GM12878 (cell line): ENCODE measurements around the gene ADCY1. TPM values are rescaled to one million over a fixed set of nuclear protein-coding genes. Genes with fewer than 3 reads are reported as not detected.
A peak's percentile ranks its signal among the peaks of the same experiment; 100 is the strongest.

Experiments used
- ATAC-seq: fragments of 200-7000 bp; cut with Tn5 transposase; 3 replicates; pipeline ENCODE4 v1.9.1; 2020; ENCODE audit warnings: mild to moderate bottlenecking, moderate library complexity
- BruUV-seq: library from RNA; stranded (reverse); fragments of 400-500 nt; replicated peaks from 2 replicates; lab custom pipeline; 2021; lab: Mats Ljungman, UMichigan
- CTCF ChIA-PET: fragments of 300-600 bp; sonication (Branson Sonifier 250); formaldehyde crosslinking; extraction: SDS; loops from one replicate; lab custom pipeline; 2021; ENCODE audit warnings: inconsistent platforms; lab: Yijun Ruan, JAX
- POLR2A ChIA-PET: fragments of 350-600 bp; formaldehyde crosslinking; extraction: SDS; loops from one replicate; lab custom pipeline; 2021; ENCODE audit warnings: inconsistent platforms; lab: Charles Lee
- RAD21 ChIA-PET: fragments of 300-600 bp; sonication (Branson Sonifier 250); formaldehyde crosslinking; loops from one replicate; lab custom pipeline; 2023; ENCODE audit warnings: antibody characterized with exemption; ENCODE audit not compliant: unreplicated experiment; lab: Charles Lee
- SMC1A ChIA-PET: fragments of 300-600 bp; sonication (Branson Sonifier 250); formaldehyde crosslinking; loops from one replicate; lab custom pipeline; 2023; ENCODE audit not compliant: unreplicated experiment, uncharacterized antibody; lab: Charles Lee
- DNase-seq: peaks from one replicate; pipeline ENCODE4 v3.0.0-alpha.2; 2011; ENCODE audit warnings: low read depth, low spot score
- FAIRE-seq: peaks from 3 replicates; lab custom pipeline; 2011; peaks lifted over from hg19 to GRCh38; lab: Jason Lieb, UNC
- H2AFZ ChIP-seq: 2 replicates; pipeline ENCODE4 v1.6.0; 2011; ENCODE audit warnings: low read depth, low read length, control low read depth; ENCODE audit not compliant: control insufficient read depth
- H3K27ac ChIP-seq: 2 replicates; pipeline ENCODE4 v1.5.1; 2011; ENCODE audit warnings: control low read depth; ENCODE audit not compliant: control insufficient read depth, insufficient read depth
- H3K27me3 ChIP-seq, 2 experiments: replicated peaks in 1 of 2; 2 replicates each; pipeline versions ENCODE4 v1.6.0 to v1.6.1; 2011; ENCODE audit warnings: low read length in 1 of 2; ENCODE audit not compliant: control insufficient read depth in 2 of 2, insufficient read depth in 2 of 2
- H3K36me3 ChIP-seq, 2 experiments: 2 replicates each; pipeline ENCODE4 v1.5.1; 2011; ENCODE audit warnings: low read length in 1 of 2; ENCODE audit not compliant: control insufficient read depth in 2 of 2, insufficient read depth in 2 of 2
- H3K4me1 ChIP-seq: 2 replicates; pipeline ENCODE4 v1.6.1; 2011; ENCODE audit warnings: mild to moderate bottlenecking, low read length, moderate library complexity, mixed read lengths; ENCODE audit not compliant: control insufficient read depth, insufficient read depth
- H3K4me2 ChIP-seq: 2 replicates; pipeline ENCODE4 v1.6.0; 2011; ENCODE audit warnings: control low read depth; ENCODE audit not compliant: control insufficient read depth, insufficient read depth
- H3K4me3 ChIP-seq: fragments of 200-600 bp; sonication (generic); 2 replicates; pipeline ENCODE4 v1.5.1; 2016
- H3K79me2 ChIP-seq: 2 replicates; pipeline ENCODE4 v1.6.0; 2011; ENCODE audit warnings: low read length; ENCODE audit not compliant: control insufficient read depth, insufficient read depth
- H3K9ac ChIP-seq: 2 replicates; pipeline ENCODE4 v1.8.0; 2011; ENCODE audit warnings: low read length, control low read depth, mixed read lengths; ENCODE audit not compliant: control insufficient read depth, insufficient read depth
- H3K9me3 ChIP-seq: replicated peaks from 3 replicates; pipeline ENCODE4 v1.5.1; 2011; ENCODE audit warnings: mild to moderate bottlenecking, low read length; ENCODE audit not compliant: control insufficient read depth, insufficient read depth
- H4K20me1 ChIP-seq: 2 replicates; pipeline ENCODE4 v1.6.0; 2011; ENCODE audit not compliant: control insufficient read depth, insufficient read depth
- GATAD2B ChIP-seq: fragments of 450-650 bp; conservative IDR thresholded peaks from 2 replicates; pipeline ENCODE4 v1.6.1; 2017; ENCODE audit warnings: low read depth, mild to moderate bottlenecking, moderate library complexity
- IKZF1 ChIP-seq: fragments of 450-650 bp; conservative IDR thresholded peaks from 2 replicates; pipeline ENCODE4 v1.6.1; 2017; ENCODE audit warnings: antibody characterized with exemption, mild to moderate bottlenecking
- NFYB ChIP-seq: IDR thresholded peaks from 2 replicates; pipeline ENCODE4 v1.6.1; 2011; ENCODE audit warnings: low read depth, mild to moderate bottlenecking, low read length, improper control_type of control experiment, moderate library complexity; ENCODE audit not compliant: insufficient read depth
- PAX5 ChIP-seq: IDR thresholded peaks from 2 replicates; pipeline ENCODE4 v1.6.1; 2011; ENCODE audit warnings: low read depth, low read length, borderline replicate concordance
- RELA ChIP-seq: fragments of 450-650 bp; IDR thresholded peaks from 2 replicates; pipeline ENCODE4 v1.8.0; 2014; ENCODE audit warnings: borderline replicate concordance; ENCODE audit not compliant: partially characterized antibody
- STAT3 ChIP-seq: IDR thresholded peaks from 2 replicates; pipeline ENCODE4 v1.6.1; 2011; ENCODE audit warnings: low read depth, low read length, improper control_type of control experiment
- SUZ12 ChIP-seq: fragments of 200-600 bp; sonication (generic); IDR thresholded peaks from one replicate; pipeline ENCODE4 v1.6.1; 2018; ENCODE audit warnings: antibody characterized with exemption, mild to moderate bottlenecking; ENCODE audit not compliant: unreplicated experiment
- TBL1XR1 ChIP-seq: IDR thresholded peaks from 2 replicates; pipeline ENCODE4 v1.6.1; 2012; ENCODE audit warnings: low read depth, low read length, improper control_type of control experiment
- WGBS: methylation state at CpG from one replicate; pipeline ENCODE4 v1.1.6; 2016; ENCODE audit warnings: low lambda C conversion rate; ENCODE audit not compliant: insufficient replicate concordance, insufficient coverage; ENCODE audit errors: missing lambda C conversion rate; 5-methylcytosine and 5-hydroxymethylcytosine counted together
- in situ Hi-C: fragments of 300-500 bp; cut with MboI; formaldehyde crosslinking; loops from 9 replicates; pipeline ENCODE4 v1.14.3; 2018; ENCODE audit warnings: mixed read lengths
- intact Hi-C: fragments of 100-400 bp; cut with micrococcal nuclease; formaldehyde crosslinking; loops from one replicate; pipeline ENCODE4 v1.14.2; 2022; ENCODE audit not compliant: unreplicated experiment
- polyA plus RNA-seq, 11 experiments: library from polyadenylated mRNA; depleted of rRNA in 4 of 11; unstranded in 6 of 11; stranded (reverse) in 5 of 11; fragments of >200 nt; fragmentation: Nextera tagmentation in 4 of 11; fragmentation: Illumina TruSeq in 1 of 11; extraction: Ambion mirVana in 4 of 11; extraction: Trizol in 1 of 11; gene quantifications; 1 replicate in 1 of 11; 2 replicates in 10 of 11; pipeline versions ENCODE4 v1.2.1 to v1.2.3, GENCODE V29; 2011 to 2016; ENCODE audit warnings: inconsistent platforms in 2 of 11, missing spikeins in 2 of 11, low read depth in 1 of 11
- total RNA-seq, 4 experiments: library from RNA; depleted of rRNA in 3 of 4; stranded (reverse); fragments of >200 nt in 3 of 4; fragmentation: Illumina TruSeq in 1 of 4; extraction: Trizol in 1 of 4; gene quantifications; 2 replicates each; pipeline versions ENCODE4 v1.2.1 to v1.2.3, GENCODE V29; 2013 to 2021
- TF ChIP-seq, protein P1 (sequence below): IDR thresholded peaks from 2 replicates; pipeline ENCODE4 v1.6.1; 2012; ENCODE audit warnings: low read length, inconsistent platforms
- TF ChIP-seq, protein P2 (sequence below): fragments of 450-650 bp; IDR thresholded peaks from 2 replicates; pipeline ENCODE4 v1.6.1; 2017; ENCODE audit warnings: mild to moderate bottlenecking, moderate library complexity
- TF ChIP-seq, protein P3 (sequence below): IDR thresholded peaks from 2 replicates; pipeline ENCODE4 v1.6.1; 2012; ENCODE audit warnings: low read depth, low read length, improper control_type of control experiment

The ADCY1 gene
- total and polyA plus RNA-seq, 10 of the 15 experiments (the other 5 are each of a cell fraction or from before 2014, with no cell fraction given): 0.13 to 1.4 (median 0.45) TPM; not detected in 1

DNA sequence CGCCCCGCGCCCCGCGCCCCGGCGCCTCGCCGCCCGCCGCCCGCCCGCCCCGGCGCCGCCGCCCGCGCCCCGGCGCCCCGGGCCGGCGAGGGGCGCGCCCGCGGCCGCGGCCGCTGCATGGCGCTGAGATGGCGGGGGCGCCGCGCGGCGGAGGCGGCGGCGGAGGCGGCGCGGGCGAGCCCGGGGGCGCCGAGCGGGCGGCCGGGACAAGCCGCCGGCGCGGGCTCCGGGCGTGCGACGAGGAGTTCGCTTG lies 174 bp downstream of the ADCY1 start:
- H2AFZ ChIP-seq: no peak overlapping the region
- in situ Hi-C loops (no loop called here), intact Hi-C loops (no loop called here)
- no peaks in the 10 kb centered on the region for H3K36me3 ChIP-seq
- TF ChIP-seq, protein P1, sequence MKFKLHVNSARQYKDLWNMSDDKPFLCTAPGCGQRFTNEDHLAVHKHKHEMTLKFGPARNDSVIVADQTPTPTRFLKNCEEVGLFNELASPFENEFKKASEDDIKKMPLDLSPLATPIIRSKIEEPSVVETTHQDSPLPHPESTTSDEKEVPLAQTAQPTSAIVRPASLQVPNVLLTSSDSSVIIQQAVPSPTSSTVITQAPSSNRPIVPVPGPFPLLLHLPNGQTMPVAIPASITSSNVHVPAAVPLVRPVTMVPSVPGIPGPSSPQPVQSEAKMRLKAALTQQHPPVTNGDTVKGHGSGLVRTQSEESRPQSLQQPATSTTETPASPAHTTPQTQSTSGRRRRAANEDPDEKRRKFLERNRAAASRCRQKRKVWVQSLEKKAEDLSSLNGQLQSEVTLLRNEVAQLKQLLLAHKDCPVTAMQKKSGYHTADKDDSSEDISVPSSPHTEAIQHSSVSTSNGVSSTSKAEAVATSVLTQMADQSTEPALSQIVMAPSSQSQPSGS: no peak
- TF ChIP-seq SUZ12 (no peak), STAT3 (no peak), NFYB (no peak), RELA (no peak), IKZF1 (no peak), GATAD2B (no peak), PAX5 (no peak), TBL1XR1 (no peak)
- TF ChIP-seq, protein P2, sequence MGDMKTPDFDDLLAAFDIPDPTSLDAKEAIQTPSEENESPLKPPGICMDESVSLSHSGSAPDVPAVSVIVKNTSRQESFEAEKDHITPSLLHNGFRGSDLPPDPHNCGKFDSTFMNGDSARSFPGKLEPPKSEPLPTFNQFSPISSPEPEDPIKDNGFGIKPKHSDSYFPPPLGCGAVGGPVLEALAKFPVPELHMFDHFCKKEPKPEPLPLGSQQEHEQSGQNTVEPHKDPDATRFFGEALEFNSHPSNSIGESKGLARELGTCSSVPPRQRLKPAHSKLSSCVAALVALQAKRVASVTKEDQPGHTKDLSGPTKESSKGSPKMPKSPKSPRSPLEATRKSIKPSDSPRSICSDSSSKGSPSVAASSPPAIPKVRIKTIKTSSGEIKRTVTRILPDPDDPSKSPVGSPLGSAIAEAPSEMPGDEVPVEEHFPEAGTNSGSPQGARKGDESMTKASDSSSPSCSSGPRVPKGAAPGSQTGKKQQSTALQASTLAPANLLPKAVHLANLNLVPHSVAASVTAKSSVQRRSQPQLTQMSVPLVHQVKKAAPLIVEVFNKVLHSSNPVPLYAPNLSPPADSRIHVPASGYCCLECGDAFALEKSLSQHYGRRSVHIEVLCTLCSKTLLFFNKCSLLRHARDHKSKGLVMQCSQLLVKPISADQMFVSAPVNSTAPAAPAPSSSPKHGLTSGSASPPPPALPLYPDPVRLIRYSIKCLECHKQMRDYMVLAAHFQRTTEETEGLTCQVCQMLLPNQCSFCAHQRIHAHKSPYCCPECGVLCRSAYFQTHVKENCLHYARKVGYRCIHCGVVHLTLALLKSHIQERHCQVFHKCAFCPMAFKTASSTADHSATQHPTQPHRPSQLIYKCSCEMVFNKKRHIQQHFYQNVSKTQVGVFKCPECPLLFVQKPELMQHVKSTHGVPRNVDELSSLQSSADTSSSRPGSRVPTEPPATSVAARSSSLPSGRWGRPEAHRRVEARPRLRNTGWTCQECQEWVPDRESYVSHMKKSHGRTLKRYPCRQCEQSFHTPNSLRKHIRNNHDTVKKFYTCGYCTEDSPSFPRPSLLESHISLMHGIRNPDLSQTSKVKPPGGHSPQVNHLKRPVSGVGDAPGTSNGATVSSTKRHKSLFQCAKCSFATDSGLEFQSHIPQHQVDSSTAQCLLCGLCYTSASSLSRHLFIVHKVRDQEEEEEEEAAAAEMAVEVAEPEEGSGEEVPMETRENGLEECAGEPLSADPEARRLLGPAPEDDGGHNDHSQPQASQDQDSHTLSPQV: no peak
- TF ChIP-seq, protein P3, sequence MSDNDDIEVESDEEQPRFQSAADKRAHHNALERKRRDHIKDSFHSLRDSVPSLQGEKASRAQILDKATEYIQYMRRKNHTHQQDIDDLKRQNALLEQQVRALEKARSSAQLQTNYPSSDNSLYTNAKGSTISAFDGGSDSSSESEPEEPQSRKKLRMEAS: no peak
- SMC1A ChIA-PET: no interaction called here
- RAD21 ChIA-PET: no interaction called here
- WGBS: no CpG with 5 or more reads among the region's 60 CpGs
- no peaks in the 10 kb centered on the region for H4K20me1 ChIP-seq
- H3K9me3 ChIP-seq: no peaks in the 10 kb centered on the region
- no peak for DNase-seq
- no TSS peak for BruUV-seq
- H3K79me2 ChIP-seq: no peaks in the 10 kb centered on the region
- POLR2A ChIA-PET: no interaction called here
- H3K27me3 ChIP-seq: peaks cover 4 to 14% of the 10 kb centered on the region in 2 experiments
- H3K4me3 ChIP-seq: no peak overlapping the region
- H3K4me1 ChIP-seq: no peaks in the 10 kb centered on the region
- FAIRE-seq: no peak
- no peak overlapping the region for H3K27ac ChIP-seq
- H3K4me2 ChIP-seq: peak overlapping the region; percentile 50; the same call in 1 of the 2 replicates
- no peak; the same call in 2 of the 3 replicates for ATAC-seq
- CTCF ChIA-PET: no interaction called here
- H3K9ac ChIP-seq: no peak overlapping the region
